ENCODE data around the gene OR10AG1.

Gene OR10AG1, protein sequence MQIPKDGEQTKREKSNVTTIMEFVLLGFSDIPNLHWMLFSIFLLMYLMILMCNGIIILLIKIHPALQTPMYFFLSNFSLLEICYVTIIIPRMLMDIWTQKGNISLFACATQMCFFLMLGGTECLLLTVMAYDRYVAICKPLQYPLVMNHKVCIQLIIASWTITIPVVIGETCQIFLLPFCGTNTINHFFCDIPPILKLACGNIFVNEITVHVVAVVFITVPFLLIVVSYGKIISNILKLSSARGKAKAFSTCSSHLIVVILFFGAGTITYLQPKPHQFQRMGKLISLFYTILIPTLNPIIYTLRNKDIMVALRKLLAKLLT

DNA sequence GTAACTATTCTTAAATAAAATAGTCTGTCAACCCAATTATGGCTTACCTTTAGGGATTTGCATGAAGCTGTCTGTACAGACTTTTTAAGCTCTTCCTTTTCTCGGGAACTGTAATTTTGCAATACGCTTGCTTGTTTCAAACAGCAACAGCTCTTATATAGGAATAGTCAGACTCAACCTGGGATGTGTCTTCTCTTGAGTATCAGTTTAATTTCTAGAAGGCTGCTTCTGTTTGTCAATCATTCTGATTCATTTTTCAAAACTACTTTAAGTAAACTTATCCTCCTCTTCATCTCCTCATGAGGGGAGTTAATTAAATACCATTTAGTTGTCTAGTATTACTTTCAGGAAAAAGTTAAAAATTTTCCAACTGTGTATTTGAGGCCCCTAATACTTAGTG lies at the start of gene OR10AG1:
TSS of gene OR10AG1 (minus strand) at position 101 of the 400 bp plus-strand sequence. CDS start at position 63, 38 bp downstream.
- no peak for DNase-seq (ENCODE audit: low read depth)

DNA sequence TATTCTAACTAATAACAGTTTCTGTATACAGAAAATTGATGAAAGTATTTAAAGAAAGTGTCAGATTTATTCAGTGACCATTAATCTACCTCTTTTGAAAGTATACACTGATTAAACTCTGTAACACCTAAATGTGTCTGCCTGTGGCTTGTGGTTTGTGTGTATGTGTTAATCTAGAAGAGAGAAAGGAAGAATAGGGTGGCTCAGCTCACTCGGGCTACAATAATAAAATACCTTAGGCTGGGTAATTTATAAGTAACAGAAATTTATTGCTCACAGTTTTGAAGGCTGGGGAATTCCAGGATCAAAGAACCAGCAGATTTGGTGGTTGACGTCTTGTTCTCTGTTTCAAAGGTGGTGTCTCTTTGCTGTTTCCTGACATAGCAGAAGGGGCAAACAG lies 44.1 kb upstream of the OR10AG1 start:
- DNase-seq (ENCODE audit: low read depth), result no peak

- DNase-seq (ENCODE audit: low read depth), result no peak
Measured at GRCh38 chr11:56010716-56011115, 41.0 kb upstream of the OR10AG1 start.

DNA sequence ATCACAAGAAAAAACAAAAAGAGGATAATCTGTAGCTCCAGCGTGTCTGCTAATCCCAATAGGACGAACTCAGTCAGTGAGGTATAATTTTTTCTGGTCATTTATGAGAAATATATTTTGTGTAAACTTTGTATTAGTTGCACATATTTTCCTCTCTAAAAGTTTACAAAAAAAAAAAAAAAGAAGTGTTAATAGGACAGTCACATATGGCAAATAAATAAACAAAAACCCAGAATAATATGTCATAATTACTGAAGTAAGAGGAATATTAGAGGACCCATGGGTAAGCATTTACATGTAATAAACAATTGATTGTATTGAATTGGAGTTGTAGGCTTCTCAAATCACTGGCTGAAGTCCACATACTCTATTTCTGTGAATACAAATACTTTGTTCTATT lies 24.8 kb upstream of the OR10AG1 start, which contains the start of gene OR5F1:
TSS of gene OR5F1 (minus strand) at position 101 of the 400 bp plus-strand sequence. CDS start at position 101, 0 bp downstream.
- no peak for DNase-seq (ENCODE audit: low read depth)

GRCh38 chr11:55970935-55971334 lies 1.2 kb upstream of the OR10AG1 start:
- no peak for DNase-seq (ENCODE audit: low read depth)

GRCh38 chr11:55967914-55968313 lies 1.8 kb downstream of the OR10AG1 start:
- DNase-seq (ENCODE audit: low read depth), result no peak

DNA sequence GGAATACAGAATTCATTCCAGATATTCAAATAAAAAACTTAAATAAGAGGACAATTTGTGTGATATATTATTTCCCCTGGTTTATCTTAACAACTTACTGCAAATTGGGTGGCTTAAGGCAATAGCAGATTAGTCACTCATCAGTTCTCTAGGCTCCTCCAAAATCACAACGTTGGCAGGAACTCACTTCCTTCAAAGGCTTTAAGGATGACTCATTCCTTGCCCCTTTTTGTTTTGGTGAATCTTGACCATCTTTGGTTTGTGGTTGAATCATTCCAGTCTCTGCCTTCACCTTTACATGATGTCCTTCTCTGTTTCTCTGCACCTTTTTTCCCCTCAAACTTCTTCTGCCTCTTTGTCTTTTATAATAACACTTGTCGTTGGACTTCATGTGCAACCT lies 3.4 kb downstream of the OR10AG1 start:
- DNase-seq (ENCODE audit: low read depth), result no peak

DNA sequence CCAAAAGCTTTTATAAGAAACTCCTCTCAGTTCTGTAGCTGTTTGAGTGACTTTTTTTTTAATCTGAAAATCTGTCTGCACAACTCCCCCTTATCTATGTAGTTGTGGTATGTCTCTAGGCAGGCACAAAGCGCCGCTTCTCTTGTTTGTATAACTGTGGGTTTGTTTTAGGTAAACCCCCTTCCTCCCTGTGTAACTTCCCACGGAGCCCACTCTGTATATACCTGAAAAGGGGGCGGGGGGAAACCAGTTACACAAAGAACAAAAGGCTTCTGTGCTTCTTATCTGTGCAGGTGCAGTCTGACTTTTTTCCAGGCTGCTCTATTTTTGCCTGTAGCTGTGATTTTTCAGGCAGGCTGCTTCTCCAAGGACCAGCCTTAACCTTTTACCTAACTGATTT lies 13.2 kb downstream of the OR10AG1 start:
- DNase-seq (ENCODE audit: low read depth), result no peak

- DNase-seq (ENCODE audit: low read depth), result no peak
Measured at GRCh38 chr11:55949330-55949729, 20.4 kb downstream of the OR10AG1 start.

DNA sequence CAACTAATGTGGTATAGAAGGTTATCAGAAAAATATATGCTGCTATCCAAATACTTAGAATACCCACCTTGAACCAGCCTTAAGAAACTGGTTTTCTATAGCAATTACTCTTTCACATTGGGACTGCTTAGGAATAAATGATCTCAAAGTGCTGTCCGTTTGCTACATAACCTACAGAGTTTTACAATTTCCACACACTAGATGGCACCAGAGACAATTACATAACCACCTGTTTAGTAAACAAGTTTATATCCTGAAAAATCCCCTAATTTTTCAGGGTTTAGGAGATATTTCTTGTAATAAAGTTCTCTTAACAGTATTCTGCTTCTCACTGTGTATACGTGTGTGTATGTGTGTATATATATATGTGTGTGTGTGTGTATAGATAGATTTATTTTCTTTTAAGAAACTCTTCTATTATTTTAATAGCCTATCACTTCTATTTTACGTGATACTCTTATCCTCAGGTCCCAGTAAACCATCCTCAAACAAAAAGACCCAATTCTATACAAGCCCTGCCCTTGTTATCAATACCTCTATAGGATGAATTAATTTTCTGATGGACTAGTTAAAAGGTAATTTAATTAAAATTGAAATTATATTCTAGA lies 26.9 kb downstream of the OR10AG1 start:
- DNase-seq (ENCODE audit: low read depth), result no peak

GRCh38 chr11:55936300-55936699 lies 33.4 kb downstream of the OR10AG1 start, which contains the start of gene OR5I1:
OR5I1 (minus strand) TSS chr11:55936400; CDS start chr11:55936400, 0 bp downstream.
- DNase-seq (ENCODE audit: low read depth), result no peak

DNA sequence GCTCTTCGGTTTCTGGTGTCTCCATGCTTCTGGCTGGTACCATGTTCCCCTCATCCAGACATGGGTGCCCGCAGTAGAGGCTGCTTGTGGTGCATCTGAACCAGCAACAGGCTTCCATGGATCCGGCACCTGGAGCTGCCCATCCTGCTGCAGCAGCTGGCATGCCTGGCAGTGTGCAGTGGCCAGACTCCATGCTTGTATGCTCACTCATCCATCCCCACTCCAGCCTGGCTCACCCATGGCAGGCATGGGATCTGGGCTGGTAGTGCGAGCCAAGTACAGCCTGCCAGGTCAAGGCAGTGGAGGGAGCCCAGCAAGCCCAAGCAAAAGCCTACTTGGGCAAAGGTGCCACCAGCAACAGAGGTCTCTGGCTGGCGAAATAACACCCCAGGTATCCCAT lies 49.2 kb downstream of the OR10AG1 start:
- DNase-seq (ENCODE audit: low read depth), result no peak

Data from activated gamma-delta T cell treated with anti-CD3 and anti-CD28 coated beads, Interleukin-2, amount 50 U/mL, for 16 hours (primary cell).